ENCODE measurements around the gene ELF1. TPM values are rescaled to one million over a fixed set of nuclear protein-coding genes. Genes with fewer than 3 reads are reported as not detected.
"Not testable (repeated sequence)": the region's sequence is repeated elsewhere in the genome, so short reads cannot be mapped to it uniquely, and the experiment has no call there.

ELF1 gene
- total RNA-seq, 1 donor from 2014 or later = 25.0 TPM

GRCh38 chr13:40941581-40941980 lies 77.5 kb downstream of the ELF1 start:
- DNase-seq (ENCODE audit: low read depth) = no peak

- DNase-seq (ENCODE audit: low read depth) = no peak
Observed at GRCh38 chr13:40940841-40941240, 78.3 kb downstream of the ELF1 start.

- no peak for DNase-seq (ENCODE audit: low read depth)
Observed at GRCh38 chr13:40933508-40934204, 85.5 kb downstream of the ELF1 start.

DNA sequence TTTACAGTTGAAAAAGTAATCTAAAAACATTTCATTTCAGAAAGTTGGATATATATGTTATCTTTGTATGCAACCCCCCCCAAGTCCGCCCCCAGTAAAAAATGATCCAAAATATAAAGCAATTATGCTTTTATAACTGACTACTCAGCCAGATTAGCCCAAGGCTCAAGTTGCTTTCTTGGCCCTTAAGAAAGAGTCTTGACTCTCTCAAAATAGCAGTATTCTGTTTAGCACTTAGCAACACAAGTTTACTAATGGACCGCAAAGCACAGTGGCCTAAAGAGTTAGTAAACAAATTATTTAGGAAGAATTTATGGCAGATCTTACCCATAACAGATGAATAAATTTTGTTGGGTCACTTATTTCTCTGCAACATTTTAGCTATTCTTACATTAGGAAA lies 86.9 kb downstream of the ELF1 start:
- no peak for DNase-seq (ENCODE audit: low read depth)

DNA sequence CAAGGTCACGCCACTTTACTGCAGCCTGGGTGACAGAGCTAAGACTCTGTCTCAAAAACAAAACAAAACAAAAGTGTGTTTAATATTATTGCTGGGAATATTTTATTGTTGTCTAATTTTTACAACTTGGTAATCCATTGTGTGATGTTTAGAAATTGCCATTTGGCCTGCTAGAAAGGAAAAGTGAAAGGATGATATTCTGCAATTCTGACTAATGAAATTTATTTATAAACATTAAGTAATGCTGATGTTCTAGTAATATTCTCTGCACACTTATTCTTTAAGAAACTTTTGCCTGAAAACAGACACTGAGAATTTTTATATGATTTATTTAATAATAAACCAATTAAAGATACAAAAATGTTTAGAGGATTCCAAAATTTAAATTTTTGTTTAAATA lies 87.4 kb downstream of the ELF1 start:
- no peak for DNase-seq (ENCODE audit: low read depth)

GRCh38 chr13:40929883-40930282 lies 89.2 kb downstream of the ELF1 start:
- DNase-seq (ENCODE audit: low read depth) = not testable (repeated sequence)

DNA sequence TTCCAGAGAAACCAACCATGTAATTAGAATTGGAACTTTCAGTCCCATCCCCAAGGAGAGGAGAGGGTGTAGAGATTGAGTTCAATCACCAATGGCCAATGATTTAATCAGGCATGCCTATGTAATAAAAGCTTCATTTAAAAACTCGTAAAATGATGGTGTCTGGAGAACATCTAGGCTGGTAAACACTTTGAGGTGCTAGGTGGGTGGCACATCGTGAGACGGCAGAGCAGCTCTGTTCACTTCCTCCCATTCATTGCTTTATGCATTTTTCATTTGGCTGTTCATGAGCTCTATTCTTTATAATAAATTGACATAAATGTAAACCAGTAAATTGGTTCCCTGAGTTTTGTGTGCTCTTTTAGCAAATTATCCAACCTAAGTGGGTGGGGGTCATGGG lies 90.1 kb downstream of the ELF1 start:
- DNase-seq (ENCODE audit: low read depth) = no peak

GRCh38 chr13:40927929-40928328 lies 91.2 kb downstream of the ELF1 start:
- DNase-seq (ENCODE audit: low read depth) = no peak

DNA sequence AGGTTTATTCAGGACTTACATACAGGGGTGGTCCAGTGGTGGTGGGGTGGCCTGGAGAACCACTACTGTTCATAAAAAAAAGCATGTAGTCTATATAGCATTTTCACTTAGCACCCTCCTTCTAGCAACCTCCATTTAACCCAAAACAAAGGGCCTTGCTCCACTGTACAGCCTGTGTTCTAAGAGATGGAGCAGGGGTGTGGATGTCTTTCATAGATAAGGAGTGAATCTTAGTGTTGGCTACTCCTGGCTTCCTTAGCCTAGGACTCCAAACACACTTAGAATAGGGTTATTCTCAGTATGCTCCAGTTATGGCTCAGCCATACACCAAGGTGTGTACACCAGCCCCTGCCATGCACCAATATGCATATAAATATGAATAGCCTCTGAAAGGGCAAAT lies 95.2 kb downstream of the ELF1 start:
- DNase-seq (ENCODE audit: low read depth) = no peak

GRCh38 chr13:40922437-40923040 lies 96.6 kb downstream of the ELF1 start:
- DNase-seq (ENCODE audit: low read depth) = no peak

- DNase-seq (ENCODE audit: low read depth) = no peak
Observed at GRCh38 chr13:40920826-40921225, 98.3 kb downstream of the ELF1 start.

- DNase-seq (ENCODE audit: low read depth) = not testable (repeated sequence)
Observed at GRCh38 chr13:40919901-40920300, 99.2 kb downstream of the ELF1 start.

GRCh38 chr13:40916207-40916998 lies 102.7 kb downstream of the ELF1 start:
- DNase-seq (ENCODE audit: low read depth) = no peak

DNA sequence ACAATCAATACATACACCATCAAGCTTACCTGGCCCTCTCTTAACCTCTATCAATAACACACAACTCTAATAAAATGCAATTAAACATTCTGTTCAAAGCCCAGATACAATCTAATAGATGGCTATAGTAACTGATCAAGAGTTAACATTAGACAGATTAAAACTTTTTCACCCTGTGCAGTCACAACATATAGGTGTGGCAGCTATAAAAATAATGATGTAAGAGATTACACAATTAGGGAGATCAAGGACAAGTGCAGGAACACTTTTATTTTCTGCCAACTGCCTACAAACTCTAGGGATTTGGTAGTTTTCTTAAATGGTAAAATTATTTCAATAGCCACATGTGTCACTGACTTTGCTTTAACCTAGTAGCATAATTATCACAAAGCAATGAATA lies 104.3 kb downstream of the ELF1 start:
- not testable (repeated sequence) for DNase-seq (ENCODE audit: low read depth)

DNA sequence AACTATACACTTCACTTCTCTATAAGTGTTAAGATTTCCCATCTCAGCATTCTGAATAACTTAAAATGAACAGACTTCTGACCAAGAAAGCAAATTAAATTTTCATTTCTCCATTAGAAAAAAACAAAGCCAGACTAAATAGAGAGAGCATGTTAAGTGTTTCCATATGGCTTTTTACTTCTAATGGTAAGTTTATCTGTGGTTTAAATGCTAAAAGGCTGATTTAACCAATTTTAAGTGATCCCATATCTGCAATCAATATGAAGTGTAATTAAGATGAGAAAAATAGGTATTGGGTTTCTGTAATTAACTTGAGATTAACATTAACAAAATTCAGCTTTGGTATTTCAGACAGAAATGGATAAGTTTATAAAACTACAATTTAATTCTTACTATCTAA lies 107.8 kb downstream of the ELF1 start:
- no peak for DNase-seq (ENCODE audit: low read depth)

GRCh38 chr13:40910324-40911050 lies 108.6 kb downstream of the ELF1 start:
- DNase-seq (ENCODE audit: low read depth) = no peak

GRCh38 chr13:40909541-40910200 lies 109.4 kb downstream of the ELF1 start:
- DNase-seq (ENCODE audit: low read depth) = not testable (repeated sequence)

- no peak for DNase-seq (ENCODE audit: low read depth)
Observed at GRCh38 chr13:40908546-40908945, 110.6 kb downstream of the ELF1 start.

GRCh38 chr13:40901032-40901431 lies 118.1 kb downstream of the ELF1 start:
- not testable (repeated sequence) for DNase-seq (ENCODE audit: low read depth)

DNA sequence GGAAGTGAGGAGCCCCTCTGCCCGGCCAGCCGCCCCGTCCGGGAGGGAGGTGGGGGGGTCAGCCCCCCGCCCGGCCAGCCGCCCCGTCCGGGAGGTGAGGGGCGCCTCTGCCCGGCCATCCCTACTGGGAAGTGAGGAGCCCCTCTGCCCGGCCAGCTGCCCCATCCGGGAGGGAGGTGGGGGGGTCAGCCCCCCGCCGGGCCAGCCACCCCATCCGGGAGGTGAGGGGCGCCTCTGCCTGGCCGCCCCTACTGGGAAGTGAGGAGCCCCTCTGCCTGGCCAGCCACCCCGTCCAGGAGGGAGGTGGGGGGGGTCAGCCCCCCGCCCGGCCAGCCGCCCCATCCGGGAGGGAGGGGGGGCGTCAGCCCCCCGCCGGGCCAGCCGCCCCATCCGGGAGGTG lies 118.5 kb downstream of the ELF1 start:
- not testable (repeated sequence) for DNase-seq (ENCODE audit: low read depth)

DNA sequence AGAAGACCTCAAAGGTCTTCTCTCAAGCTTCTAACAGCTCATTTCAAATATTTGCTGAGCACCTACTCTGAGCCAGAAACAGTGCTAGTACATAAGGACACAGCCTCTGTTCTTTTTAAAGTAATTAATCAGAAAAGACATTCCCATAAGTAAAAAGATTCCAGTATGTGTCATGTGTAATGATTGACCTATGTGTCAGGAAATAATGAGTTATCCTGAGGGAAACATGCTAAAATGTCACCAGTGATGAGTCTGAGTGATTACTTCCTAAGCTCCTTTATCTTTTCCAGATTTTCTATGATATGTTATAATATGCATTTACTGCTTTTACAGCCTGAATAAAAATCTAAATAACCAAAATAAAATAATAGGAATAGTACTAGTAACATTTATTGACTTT lies 122.1 kb downstream of the ELF1 start:
- DNase-seq (ENCODE audit: low read depth) = no peak
